SU-DHL-6 (cell line): Measurements from ENCODE around the gene LCN9.

Experiments used
- H2AFZ ChIP-seq: fragments of 200-600 bp; sonication (generic); 2 replicates; pipeline ENCODE4 v1.6.1; 2014; ENCODE audit warnings: low read depth, mild to moderate bottlenecking, moderate library complexity, mixed read lengths, antibody characterized with exemption, low read length; ENCODE audit not compliant: severe bottlenecking
- H3F3A ChIP-seq: fragments of 200-600 bp; shearing (Covaris generic); 2 replicates; pipeline ENCODE4 v1.6.0; 2016; ENCODE audit warnings: antibody characterized with exemption, mild to moderate bottlenecking; ENCODE audit not compliant: insufficient read depth
- H3K27ac ChIP-seq: fragments of 200-600 bp; sonication (generic); 2 replicates; pipeline ENCODE4 v1.5.1; 2016; ENCODE audit warnings: low read depth, mild to moderate bottlenecking, low read length, moderate library complexity, mixed read lengths
- H3K27me3 ChIP-seq: fragments of 200-600 bp; sonication (generic), shearing (Covaris generic); 2 replicates; pipeline ENCODE4 v1.6.0; 2014; ENCODE audit warnings: mild to moderate bottlenecking, low read length
- H3K36me3 ChIP-seq: fragments of 200-600 bp; sonication (generic); 2 replicates; pipeline ENCODE4 v1.6.1; 2014; ENCODE audit warnings: mild to moderate bottlenecking, low read length, mixed read lengths
- H3K4me2 ChIP-seq: fragments of 300-600, 200-600 bp; shearing (Covaris generic), sonication (generic); 2 replicates; pipeline ENCODE4 v1.6.0; 2014; ENCODE audit warnings: low read length, low read depth, mild to moderate bottlenecking; ENCODE audit not compliant: poor library complexity, severe bottlenecking
- H3K4me3 ChIP-seq: fragments of 200-600 bp; sonication (generic); 2 replicates; pipeline ENCODE4 v1.5.1; 2014; ENCODE audit warnings: antibody characterized with exemption, low read length, mild to moderate bottlenecking, mixed read lengths; ENCODE audit not compliant: insufficient read depth, poor library complexity, severe bottlenecking
- H3K79me2 ChIP-seq: fragments of 200-600 bp; sonication (generic); 2 replicates; pipeline ENCODE4 v1.6.1; 2014; ENCODE audit warnings: mild to moderate bottlenecking, low read length, moderate library complexity; ENCODE audit not compliant: insufficient read depth
- H3K9ac ChIP-seq: fragments of 200-600 bp; sonication (generic); 2 replicates; pipeline ENCODE4 v1.7.0; 2014; ENCODE audit warnings: mild to moderate bottlenecking, low read length
- H3K9me2 ChIP-seq: fragments of 200-600 bp; sonication (generic); replicated peaks from 2 replicates; pipeline ENCODE4 v1.6.1; 2014; ENCODE audit warnings: low read length; ENCODE audit not compliant: insufficient read depth
- H3K9me3 ChIP-seq: fragments of 200-600 bp; sonication (generic); 2 replicates; pipeline ENCODE4 v1.6.1; 2014; ENCODE audit warnings: low read length, mixed read lengths; ENCODE audit not compliant: insufficient read depth
- H4K20me1 ChIP-seq: fragments of 200-600 bp; sonication (generic); 2 replicates; pipeline ENCODE4 v1.6.1; 2014; ENCODE audit warnings: low read depth, mild to moderate bottlenecking, antibody characterized with exemption, low read length, moderate library complexity, mixed read lengths
- EZH2phosphoT487 ChIP-seq: fragments of 200-600 bp; sonication (generic), shearing (Covaris generic); conservative IDR thresholded peaks from 2 replicates; pipeline ENCODE4 v1.6.1; 2018; ENCODE audit warnings: mild to moderate bottlenecking, antibody characterized with exemption, low read length, moderate library complexity, mixed read lengths
- TF ChIP-seq, protein P1 (sequence below): fragments of 200-600 bp; sonication (generic); IDR thresholded peaks from one replicate; pipeline ENCODE4 v1.5.1; 2017; ENCODE audit warnings: antibody characterized with exemption, mild to moderate bottlenecking, low read length, moderate library complexity; ENCODE audit not compliant: insufficient read depth, poor library complexity, severe bottlenecking

LCN9 gene

GRCh38 chr9:135705376-135705775 is 42.3 kb downstream of the LCN9 start:
- no peaks in the 10 kb centered on the region for H3K79me2 ChIP-seq
- no peaks in the 10 kb centered on the region for H4K20me1 ChIP-seq
- no peak for TF ChIP-seq EZH2phosphoT487
- TF ChIP-seq, protein P1, sequence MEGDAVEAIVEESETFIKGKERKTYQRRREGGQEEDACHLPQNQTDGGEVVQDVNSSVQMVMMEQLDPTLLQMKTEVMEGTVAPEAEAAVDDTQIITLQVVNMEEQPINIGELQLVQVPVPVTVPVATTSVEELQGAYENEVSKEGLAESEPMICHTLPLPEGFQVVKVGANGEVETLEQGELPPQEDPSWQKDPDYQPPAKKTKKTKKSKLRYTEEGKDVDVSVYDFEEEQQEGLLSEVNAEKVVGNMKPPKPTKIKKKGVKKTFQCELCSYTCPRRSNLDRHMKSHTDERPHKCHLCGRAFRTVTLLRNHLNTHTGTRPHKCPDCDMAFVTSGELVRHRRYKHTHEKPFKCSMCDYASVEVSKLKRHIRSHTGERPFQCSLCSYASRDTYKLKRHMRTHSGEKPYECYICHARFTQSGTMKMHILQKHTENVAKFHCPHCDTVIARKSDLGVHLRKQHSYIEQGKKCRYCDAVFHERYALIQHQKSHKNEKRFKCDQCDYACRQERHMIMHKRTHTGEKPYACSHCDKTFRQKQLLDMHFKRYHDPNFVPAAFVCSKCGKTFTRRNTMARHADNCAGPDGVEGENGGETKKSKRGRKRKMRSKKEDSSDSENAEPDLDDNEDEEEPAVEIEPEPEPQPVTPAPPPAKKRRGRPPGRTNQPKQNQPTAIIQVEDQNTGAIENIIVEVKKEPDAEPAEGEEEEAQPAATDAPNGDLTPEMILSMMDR: no peak
- H3K9ac ChIP-seq: no peak overlapping the region
- no peaks in the 10 kb centered on the region for H3K27me3 ChIP-seq
- no peak overlapping the region for H2AFZ ChIP-seq
- no peaks in the 10 kb centered on the region for H3K36me3 ChIP-seq
- no peaks in the 10 kb centered on the region for H3K9me3 ChIP-seq
- no peaks in the 10 kb centered on the region for H3F3A ChIP-seq
- H3K27ac ChIP-seq: no peak overlapping the region
- no peaks in the 10 kb centered on the region for H3K9me2 ChIP-seq
- H3K4me2 ChIP-seq: no peak overlapping the region
- H3K4me3 ChIP-seq: no peak overlapping the region

- no peaks in the 10 kb centered on the region for H3K79me2 ChIP-seq
- H4K20me1 ChIP-seq: no peaks in the 10 kb centered on the region
- no peak for TF ChIP-seq EZH2phosphoT487
- TF ChIP-seq, protein P1: no peak
- no peak overlapping the region for H3K9ac ChIP-seq
- no peak overlapping the region for H3K4me3 ChIP-seq
- no peak overlapping the region for H3K27ac ChIP-seq
- no peaks in the 10 kb centered on the region for H3K9me2 ChIP-seq
- no peak overlapping the region for H2AFZ ChIP-seq
- no peaks in the 10 kb centered on the region for H3K9me3 ChIP-seq
- H3F3A ChIP-seq: no peaks in the 10 kb centered on the region
- H3K36me3 ChIP-seq: no peaks in the 10 kb centered on the region
- H3K27me3 ChIP-seq: no peaks in the 10 kb centered on the region
- H3K4me2 ChIP-seq: no peak overlapping the region
Measured at GRCh38 chr9:135706288-135706687, 43.2 kb downstream of the LCN9 start.

DNA sequence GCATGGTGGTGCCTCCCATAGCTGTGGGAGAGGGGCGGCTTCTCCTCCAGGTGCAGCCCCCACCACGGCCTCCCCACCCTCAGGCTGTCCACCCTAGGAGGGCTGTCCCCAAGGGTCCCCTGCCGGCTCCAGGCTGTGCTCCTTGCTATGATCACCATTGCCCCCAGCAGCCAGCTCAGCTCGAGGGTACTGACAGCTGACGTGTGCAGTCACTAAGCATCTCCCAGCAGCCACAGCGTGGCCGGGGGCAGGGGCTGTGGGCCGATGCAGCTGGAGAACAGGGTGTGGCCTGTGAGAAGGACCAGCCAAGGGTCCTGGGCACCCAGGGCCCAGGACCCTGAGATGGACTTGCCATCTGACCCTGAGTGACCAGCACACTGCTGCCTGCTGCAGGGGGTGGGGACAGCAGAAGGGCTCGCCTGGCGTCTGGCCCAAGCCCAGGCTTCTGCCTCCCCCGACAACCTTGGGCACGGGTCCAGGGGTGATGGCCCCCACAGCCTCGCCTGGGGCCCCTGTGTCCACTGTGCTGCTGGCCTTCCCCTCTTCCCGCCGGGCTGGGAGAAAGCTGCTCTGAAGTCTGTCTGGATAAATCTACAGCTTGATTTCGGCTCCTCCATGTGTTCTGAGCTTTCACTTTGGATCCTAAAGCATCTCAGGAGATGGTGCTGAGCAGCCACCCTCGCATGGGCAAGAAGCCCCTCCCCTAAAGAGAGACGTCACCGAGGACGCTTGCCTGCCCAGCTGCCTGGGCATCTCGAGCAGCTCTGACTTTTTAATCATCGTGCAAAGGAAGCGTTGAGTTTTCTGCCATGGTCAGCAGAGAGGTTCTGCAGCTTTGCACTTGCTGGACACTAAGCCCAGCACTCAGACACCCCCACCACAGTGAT is 44.4 kb downstream of the LCN9 start:
- Histone ChIP-seq H3K4me3 (no peak overlapping the region), H3K9me2 (no peaks in the 10 kb centered on the region), H4K20me1 (no peaks in the 10 kb centered on the region), H3K27ac (no peak overlapping the region), H3K9ac (no peak overlapping the region), H3K27me3 (no peaks in the 10 kb centered on the region), H3K4me2 (no peak overlapping the region), H3K79me2 (no peaks in the 10 kb centered on the region), H3K9me3 (no peaks in the 10 kb centered on the region), H3K36me3 (no peaks in the 10 kb centered on the region), H2AFZ (no peak overlapping the region), H3F3A (no peaks in the 10 kb centered on the region)
- TF ChIP-seq EZH2phosphoT487: no peak
- TF ChIP-seq, protein P1: no peak
